WI38 (cell line): Measurements from ENCODE around the gene PTH2R.
"Not testable (repeated sequence)": the region's sequence is repeated elsewhere in the genome, so short reads cannot be mapped to it uniquely, and the experiment has no call there.

Experiments used
- H3K4me3 ChIP-seq: 2 replicates; pipeline ENCODE4 v1.5.1; 2011; ENCODE audit warnings: low read depth, mild to moderate bottlenecking, control low read depth, low read length
- CTCF ChIP-seq: IDR thresholded peaks from 2 replicates; pipeline ENCODE4 v1.5.1; 2012; ENCODE audit warnings: low read depth, mild to moderate bottlenecking, control low read depth, low read length

PTH2R gene

GRCh38 chr2:208375491-208376068, 31.0 kb upstream of the PTH2R start:
- no peak overlapping the region for H3K4me3 ChIP-seq
- no peak for TF ChIP-seq CTCF

GRCh38 chr2:208377344-208377860, 29.2 kb upstream of the PTH2R start:
- H3K4me3 ChIP-seq = not testable (repeated sequence)

DNA sequence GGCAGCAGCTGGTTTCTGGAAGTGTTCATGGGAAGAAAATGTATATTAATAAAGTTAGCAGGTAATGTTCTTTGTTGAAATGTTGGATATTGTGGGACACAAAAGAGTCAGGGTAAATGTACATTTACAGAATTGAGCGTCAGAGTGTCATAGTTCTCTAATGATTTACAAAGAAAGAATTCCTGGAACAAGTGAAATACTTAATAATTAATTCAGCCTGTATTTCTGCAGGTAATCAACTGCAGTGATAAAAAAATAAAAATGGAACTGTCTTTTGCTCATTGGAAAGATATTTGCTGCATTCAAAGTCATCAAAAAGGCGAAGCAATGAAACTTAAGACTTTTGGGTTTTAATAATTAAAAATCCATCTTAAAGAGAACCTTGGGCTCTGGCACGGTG, 27.4 kb upstream of the PTH2R start:
- H3K4me3 ChIP-seq = no peak overlapping the region
- no peak for TF ChIP-seq CTCF

DNA sequence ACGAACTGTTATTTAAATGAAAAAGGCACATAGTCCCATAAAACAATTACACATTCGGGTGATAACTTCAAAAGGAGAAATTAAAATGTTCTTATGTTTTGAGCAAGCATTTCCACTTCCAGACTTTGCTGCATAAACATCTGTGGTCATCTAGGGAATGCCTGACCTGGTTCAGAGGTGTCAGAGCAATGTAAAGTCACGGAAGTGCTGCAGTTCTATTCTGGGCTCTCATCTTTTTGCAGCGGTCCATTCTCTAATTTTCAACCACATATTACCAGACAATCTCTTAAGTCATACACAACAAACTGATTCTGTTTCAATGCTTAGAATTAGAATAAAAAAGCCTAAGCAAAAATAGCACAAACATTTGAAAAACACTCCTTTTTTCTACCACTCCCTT, 22.0 kb upstream of the PTH2R start:
- no peak for TF ChIP-seq CTCF
- H3K4me3 ChIP-seq = no peak overlapping the region

DNA sequence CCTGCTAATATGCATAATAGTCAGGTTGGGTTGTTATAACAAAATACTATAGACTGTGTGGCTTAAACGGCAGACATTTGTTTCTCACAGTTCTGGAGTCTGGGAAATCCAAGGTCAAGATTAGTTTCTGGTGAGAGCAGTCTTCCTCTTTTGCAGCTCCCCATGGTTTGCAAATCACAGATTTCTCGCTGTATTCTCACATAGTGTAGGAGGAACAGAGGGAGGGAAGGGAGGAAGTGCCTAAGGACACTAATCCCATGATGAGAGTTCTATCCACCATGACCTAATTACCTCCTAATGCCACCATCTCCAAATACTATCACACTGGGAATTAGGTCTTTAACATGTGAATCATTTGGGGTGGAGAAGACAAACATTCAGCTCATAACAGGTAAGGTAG, 20.1 kb upstream of the PTH2R start:
- H3K4me3 ChIP-seq = no peak overlapping the region
- no peak for TF ChIP-seq CTCF

- TF ChIP-seq CTCF = no peak
- H3K4me3 ChIP-seq = no peak overlapping the region
Measured at GRCh38 chr2:208389940-208390339, 16.7 kb upstream of the PTH2R start.

DNA sequence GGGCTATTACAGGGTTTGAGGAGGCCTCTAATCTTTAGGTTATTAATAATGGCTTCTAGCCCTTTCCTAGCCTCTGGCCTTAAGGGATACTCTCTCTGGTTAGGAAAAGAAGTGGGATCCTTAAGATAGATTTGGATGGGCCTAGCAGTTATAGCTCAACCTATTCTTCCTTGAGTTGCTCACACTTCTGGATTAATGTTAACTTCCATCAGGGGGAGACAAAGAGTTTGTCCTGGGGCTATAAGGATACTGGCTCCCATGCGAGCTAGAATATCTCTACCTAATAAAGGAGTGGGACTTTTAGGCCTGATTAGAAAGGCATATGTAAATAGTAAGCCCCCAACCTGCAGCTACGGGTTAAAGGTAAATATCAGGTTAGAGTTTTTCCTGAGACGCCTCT, 14.3 kb upstream of the PTH2R start:
- TF ChIP-seq CTCF = peak; percentile 25; the same call in 1 of the 2 replicates
- H3K4me3 ChIP-seq = no peak overlapping the region

DNA sequence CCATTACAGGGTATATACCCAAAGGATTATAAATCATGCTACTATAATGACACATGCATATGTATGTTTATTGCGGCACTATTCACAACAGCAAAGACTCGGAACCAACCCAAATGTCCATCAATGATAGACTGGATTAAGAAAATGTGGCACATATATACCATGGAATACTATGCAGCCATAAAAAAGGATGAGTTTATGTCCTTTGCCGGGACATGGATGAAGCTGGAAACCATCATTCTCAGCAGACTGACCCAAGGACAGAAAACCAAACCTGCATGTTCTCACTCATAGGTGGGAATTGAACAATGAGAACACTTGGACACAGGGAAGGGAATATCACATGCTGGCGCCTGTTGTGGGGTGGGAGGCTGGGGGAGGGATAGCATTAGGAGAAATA, 9.8 kb upstream of the PTH2R start:
- not testable (repeated sequence) for H3K4me3 ChIP-seq
